Mammary epithelial cell (primary cell): ENCODE data around the gene NACC2.

Experiments used
- EZH2 ChIP-seq: IDR thresholded peaks from 2 replicates; pipeline ENCODE4 v1.6.1; 2012; ENCODE audit warnings: low read length, inconsistent platforms, borderline replicate concordance
- TF ChIP-seq, protein P1 (sequence below), 2 donors: IDR thresholded peaks in 1 of 2; conservative IDR thresholded peaks in 1 of 2; 2 replicates each; pipeline ENCODE4 v1.5.1; 2011 to 2012; ENCODE audit warnings: inconsistent platforms in 2 of 2, low read length in 2 of 2, mild to moderate bottlenecking in 2 of 2, control low read depth in 1 of 2, low read depth in 1 of 2; ENCODE audit not compliant: insufficient read depth in 1 of 2; ENCODE audit errors: extremely low read depth in 1 of 2

- TF ChIP-seq, protein P1, sequence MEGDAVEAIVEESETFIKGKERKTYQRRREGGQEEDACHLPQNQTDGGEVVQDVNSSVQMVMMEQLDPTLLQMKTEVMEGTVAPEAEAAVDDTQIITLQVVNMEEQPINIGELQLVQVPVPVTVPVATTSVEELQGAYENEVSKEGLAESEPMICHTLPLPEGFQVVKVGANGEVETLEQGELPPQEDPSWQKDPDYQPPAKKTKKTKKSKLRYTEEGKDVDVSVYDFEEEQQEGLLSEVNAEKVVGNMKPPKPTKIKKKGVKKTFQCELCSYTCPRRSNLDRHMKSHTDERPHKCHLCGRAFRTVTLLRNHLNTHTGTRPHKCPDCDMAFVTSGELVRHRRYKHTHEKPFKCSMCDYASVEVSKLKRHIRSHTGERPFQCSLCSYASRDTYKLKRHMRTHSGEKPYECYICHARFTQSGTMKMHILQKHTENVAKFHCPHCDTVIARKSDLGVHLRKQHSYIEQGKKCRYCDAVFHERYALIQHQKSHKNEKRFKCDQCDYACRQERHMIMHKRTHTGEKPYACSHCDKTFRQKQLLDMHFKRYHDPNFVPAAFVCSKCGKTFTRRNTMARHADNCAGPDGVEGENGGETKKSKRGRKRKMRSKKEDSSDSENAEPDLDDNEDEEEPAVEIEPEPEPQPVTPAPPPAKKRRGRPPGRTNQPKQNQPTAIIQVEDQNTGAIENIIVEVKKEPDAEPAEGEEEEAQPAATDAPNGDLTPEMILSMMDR (conservative IDR thresholded peaks at IDR 0.05 in 1 of 2, IDR thresholded peaks at IDR 0.05 in 1 of 2; ENCODE audit: extremely low read depth in 1 of 2, insufficient read depth in 1 of 2, low read depth in 1 of 2, low read length in 2 of 2) = no peak
- no peak for TF ChIP-seq EZH2
Measured at GRCh38 chr9:135990468-135991429, 104.3 kb downstream of the NACC2 start.
